SU-DHL-6 (cell line): ENCODE results near the gene FIBCD1.

Experiments
- H2AFZ ChIP-seq: fragments of 200-600 bp; sonication (generic); 2 replicates; pipeline ENCODE4 v1.6.1; 2014; ENCODE audit warnings: low read depth, mild to moderate bottlenecking, moderate library complexity, mixed read lengths, antibody characterized with exemption, low read length; ENCODE audit not compliant: severe bottlenecking
- H3F3A ChIP-seq: fragments of 200-600 bp; shearing (Covaris generic); 2 replicates; pipeline ENCODE4 v1.6.0; 2016; ENCODE audit warnings: antibody characterized with exemption, mild to moderate bottlenecking; ENCODE audit not compliant: insufficient read depth
- H3K27ac ChIP-seq: fragments of 200-600 bp; sonication (generic); 2 replicates; pipeline ENCODE4 v1.5.1; 2016; ENCODE audit warnings: low read depth, mild to moderate bottlenecking, low read length, moderate library complexity, mixed read lengths
- H3K27me3 ChIP-seq: fragments of 200-600 bp; sonication (generic), shearing (Covaris generic); 2 replicates; pipeline ENCODE4 v1.6.0; 2014; ENCODE audit warnings: mild to moderate bottlenecking, low read length
- H3K36me3 ChIP-seq: fragments of 200-600 bp; sonication (generic); 2 replicates; pipeline ENCODE4 v1.6.1; 2014; ENCODE audit warnings: mild to moderate bottlenecking, low read length, mixed read lengths
- H3K4me2 ChIP-seq: fragments of 300-600, 200-600 bp; shearing (Covaris generic), sonication (generic); 2 replicates; pipeline ENCODE4 v1.6.0; 2014; ENCODE audit warnings: low read length, low read depth, mild to moderate bottlenecking; ENCODE audit not compliant: poor library complexity, severe bottlenecking
- H3K4me3 ChIP-seq: fragments of 200-600 bp; sonication (generic); 2 replicates; pipeline ENCODE4 v1.5.1; 2014; ENCODE audit warnings: antibody characterized with exemption, low read length, mild to moderate bottlenecking, mixed read lengths; ENCODE audit not compliant: insufficient read depth, poor library complexity, severe bottlenecking
- H3K79me2 ChIP-seq: fragments of 200-600 bp; sonication (generic); 2 replicates; pipeline ENCODE4 v1.6.1; 2014; ENCODE audit warnings: mild to moderate bottlenecking, low read length, moderate library complexity; ENCODE audit not compliant: insufficient read depth
- H3K9ac ChIP-seq: fragments of 200-600 bp; sonication (generic); 2 replicates; pipeline ENCODE4 v1.7.0; 2014; ENCODE audit warnings: mild to moderate bottlenecking, low read length
- H3K9me2 ChIP-seq: fragments of 200-600 bp; sonication (generic); replicated peaks from 2 replicates; pipeline ENCODE4 v1.6.1; 2014; ENCODE audit warnings: low read length; ENCODE audit not compliant: insufficient read depth
- H3K9me3 ChIP-seq: fragments of 200-600 bp; sonication (generic); 2 replicates; pipeline ENCODE4 v1.6.1; 2014; ENCODE audit warnings: low read length, mixed read lengths; ENCODE audit not compliant: insufficient read depth
- H4K20me1 ChIP-seq: fragments of 200-600 bp; sonication (generic); 2 replicates; pipeline ENCODE4 v1.6.1; 2014; ENCODE audit warnings: low read depth, mild to moderate bottlenecking, antibody characterized with exemption, low read length, moderate library complexity, mixed read lengths
- EZH2phosphoT487 ChIP-seq: fragments of 200-600 bp; sonication (generic), shearing (Covaris generic); conservative IDR thresholded peaks from 2 replicates; pipeline ENCODE4 v1.6.1; 2018; ENCODE audit warnings: mild to moderate bottlenecking, antibody characterized with exemption, low read length, moderate library complexity, mixed read lengths
- TF ChIP-seq, protein P1 (sequence below): fragments of 200-600 bp; sonication (generic); IDR thresholded peaks from one replicate; pipeline ENCODE4 v1.5.1; 2017; ENCODE audit warnings: antibody characterized with exemption, mild to moderate bottlenecking, low read length, moderate library complexity; ENCODE audit not compliant: insufficient read depth, poor library complexity, severe bottlenecking

Gene FIBCD1

DNA sequence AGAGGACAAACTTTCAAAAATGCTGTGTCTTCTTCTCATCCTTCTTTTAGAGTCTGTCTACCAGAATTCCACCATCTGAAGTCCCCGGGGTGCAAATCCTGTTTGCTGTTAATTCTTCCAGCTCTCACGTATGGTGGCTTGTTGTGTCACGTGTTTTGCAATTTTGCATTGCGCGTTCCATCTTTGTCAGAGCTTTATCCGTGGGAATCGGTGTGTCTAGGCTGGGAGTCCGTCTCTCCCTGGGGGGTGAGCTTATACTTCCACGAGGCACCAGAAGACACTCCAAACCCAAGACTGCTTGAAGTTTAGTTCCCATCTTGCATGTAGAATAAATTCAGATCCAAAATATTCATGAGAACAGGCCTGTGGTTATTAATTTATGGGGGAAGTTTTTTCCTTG lies 6.1 kb upstream of the FIBCD1 start:
- H3K9ac ChIP-seq = no peak overlapping the region
- no peak overlapping the region for H3K27ac ChIP-seq
- H3K79me2 ChIP-seq = no peaks in the 10 kb centered on the region
- no peaks in the 10 kb centered on the region for H3F3A ChIP-seq
- H3K4me2 ChIP-seq = no peak overlapping the region
- H3K27me3 ChIP-seq = no peaks in the 10 kb centered on the region
- TF ChIP-seq, protein P1, sequence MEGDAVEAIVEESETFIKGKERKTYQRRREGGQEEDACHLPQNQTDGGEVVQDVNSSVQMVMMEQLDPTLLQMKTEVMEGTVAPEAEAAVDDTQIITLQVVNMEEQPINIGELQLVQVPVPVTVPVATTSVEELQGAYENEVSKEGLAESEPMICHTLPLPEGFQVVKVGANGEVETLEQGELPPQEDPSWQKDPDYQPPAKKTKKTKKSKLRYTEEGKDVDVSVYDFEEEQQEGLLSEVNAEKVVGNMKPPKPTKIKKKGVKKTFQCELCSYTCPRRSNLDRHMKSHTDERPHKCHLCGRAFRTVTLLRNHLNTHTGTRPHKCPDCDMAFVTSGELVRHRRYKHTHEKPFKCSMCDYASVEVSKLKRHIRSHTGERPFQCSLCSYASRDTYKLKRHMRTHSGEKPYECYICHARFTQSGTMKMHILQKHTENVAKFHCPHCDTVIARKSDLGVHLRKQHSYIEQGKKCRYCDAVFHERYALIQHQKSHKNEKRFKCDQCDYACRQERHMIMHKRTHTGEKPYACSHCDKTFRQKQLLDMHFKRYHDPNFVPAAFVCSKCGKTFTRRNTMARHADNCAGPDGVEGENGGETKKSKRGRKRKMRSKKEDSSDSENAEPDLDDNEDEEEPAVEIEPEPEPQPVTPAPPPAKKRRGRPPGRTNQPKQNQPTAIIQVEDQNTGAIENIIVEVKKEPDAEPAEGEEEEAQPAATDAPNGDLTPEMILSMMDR = no peak
- TF ChIP-seq EZH2phosphoT487 = no peak
- no peaks in the 10 kb centered on the region for H3K36me3 ChIP-seq
- H3K9me2 ChIP-seq = no peaks in the 10 kb centered on the region
- H4K20me1 ChIP-seq = no peaks in the 10 kb centered on the region
- no peak overlapping the region for H3K4me3 ChIP-seq
- H2AFZ ChIP-seq = no peak overlapping the region
- no peaks in the 10 kb centered on the region for H3K9me3 ChIP-seq

DNA sequence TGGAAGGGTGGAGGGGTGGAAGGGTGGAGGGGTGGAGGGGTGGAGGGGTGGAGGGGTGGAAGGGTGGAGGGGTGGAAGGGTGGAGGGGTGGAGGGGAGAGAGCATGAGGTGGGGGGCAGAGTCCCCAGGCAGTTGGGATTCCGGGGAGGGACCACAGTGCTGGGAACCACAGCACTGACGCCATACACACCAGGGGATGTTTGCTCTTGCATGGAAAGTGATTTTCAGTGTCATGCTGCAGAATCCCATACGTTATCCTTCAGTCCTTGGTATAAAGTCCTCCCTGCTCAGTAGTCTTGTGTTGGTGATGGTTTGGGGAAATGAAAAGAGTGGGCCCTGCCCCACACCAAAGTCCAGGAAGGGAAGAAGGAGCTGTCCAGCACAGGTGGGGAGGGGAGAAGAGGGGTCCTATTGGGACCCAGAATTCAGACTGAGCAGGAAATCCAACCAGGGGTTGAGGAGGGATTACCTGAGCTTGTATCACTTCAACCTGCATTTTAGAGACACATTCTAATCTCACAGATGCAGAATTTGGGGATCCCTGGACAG lies 5.5 kb upstream of the FIBCD1 start:
- no peak overlapping the region for H3K27ac ChIP-seq
- H3K36me3 ChIP-seq = no peaks in the 10 kb centered on the region
- H3K9ac ChIP-seq = no peak overlapping the region
- no peaks in the 10 kb centered on the region for H3F3A ChIP-seq
- TF ChIP-seq, protein P1 = no peak
- no peak for TF ChIP-seq EZH2phosphoT487
- no peaks in the 10 kb centered on the region for H4K20me1 ChIP-seq
- H3K4me2 ChIP-seq = no peak overlapping the region
- no peaks in the 10 kb centered on the region for H3K9me3 ChIP-seq
- H2AFZ ChIP-seq = no peak overlapping the region
- H3K27me3 ChIP-seq = no peaks in the 10 kb centered on the region
- no peaks in the 10 kb centered on the region for H3K9me2 ChIP-seq
- no peaks in the 10 kb centered on the region for H3K79me2 ChIP-seq
- H3K4me3 ChIP-seq = no peak overlapping the region

DNA sequence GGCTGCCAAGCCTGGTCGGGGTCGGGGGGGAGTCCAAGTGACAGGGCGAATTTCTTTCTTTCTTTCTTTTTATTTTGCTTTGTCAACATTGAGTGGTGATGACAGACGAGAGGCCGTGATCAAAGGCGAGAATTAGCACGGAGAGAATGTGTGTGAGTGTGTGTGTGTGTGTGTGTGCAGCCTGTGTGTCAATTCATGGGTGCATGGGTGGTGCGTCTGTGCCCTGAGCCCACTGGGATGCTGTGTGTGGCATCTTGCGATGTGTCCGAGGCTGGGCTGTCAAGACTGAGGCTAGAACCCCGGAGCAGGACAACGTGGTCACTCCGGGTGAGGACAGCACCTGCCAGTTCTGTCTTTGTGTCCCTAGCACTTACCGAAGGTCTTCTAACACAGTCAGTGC lies 4.7 kb upstream of the FIBCD1 start:
- TF ChIP-seq EZH2phosphoT487 = no peak
- TF ChIP-seq, protein P1 = no peak
- Histone ChIP-seq H3K9ac (no peak overlapping the region), H2AFZ (no peak overlapping the region), H3K27ac (no peak overlapping the region), H3K9me2 (no peaks in the 10 kb centered on the region), H3K4me2 (no peak overlapping the region), H4K20me1 (no peaks in the 10 kb centered on the region), H3F3A (no peaks in the 10 kb centered on the region), H3K9me3 (no peaks in the 10 kb centered on the region), H3K36me3 (no peaks in the 10 kb centered on the region), H3K27me3 (no peaks in the 10 kb centered on the region), H3K4me3 (no peak overlapping the region), H3K79me2 (no peaks in the 10 kb centered on the region)
